Measurements from ENCODE around the gene KSR2.

GRCh38 chr12:117857632-117858612 is 110.9 kb downstream of the KSR2 start:
- TF ChIP-seq EZH2 (IDR thresholded peaks at IDR 0.05; ENCODE audit: borderline replicate concordance, low read length) = no peak
- TF ChIP-seq, protein P1, sequence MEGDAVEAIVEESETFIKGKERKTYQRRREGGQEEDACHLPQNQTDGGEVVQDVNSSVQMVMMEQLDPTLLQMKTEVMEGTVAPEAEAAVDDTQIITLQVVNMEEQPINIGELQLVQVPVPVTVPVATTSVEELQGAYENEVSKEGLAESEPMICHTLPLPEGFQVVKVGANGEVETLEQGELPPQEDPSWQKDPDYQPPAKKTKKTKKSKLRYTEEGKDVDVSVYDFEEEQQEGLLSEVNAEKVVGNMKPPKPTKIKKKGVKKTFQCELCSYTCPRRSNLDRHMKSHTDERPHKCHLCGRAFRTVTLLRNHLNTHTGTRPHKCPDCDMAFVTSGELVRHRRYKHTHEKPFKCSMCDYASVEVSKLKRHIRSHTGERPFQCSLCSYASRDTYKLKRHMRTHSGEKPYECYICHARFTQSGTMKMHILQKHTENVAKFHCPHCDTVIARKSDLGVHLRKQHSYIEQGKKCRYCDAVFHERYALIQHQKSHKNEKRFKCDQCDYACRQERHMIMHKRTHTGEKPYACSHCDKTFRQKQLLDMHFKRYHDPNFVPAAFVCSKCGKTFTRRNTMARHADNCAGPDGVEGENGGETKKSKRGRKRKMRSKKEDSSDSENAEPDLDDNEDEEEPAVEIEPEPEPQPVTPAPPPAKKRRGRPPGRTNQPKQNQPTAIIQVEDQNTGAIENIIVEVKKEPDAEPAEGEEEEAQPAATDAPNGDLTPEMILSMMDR (IDR thresholded peaks at IDR 0.05; ENCODE audit: low read length) = peak; percentile 65
